Measurements from ENCODE around the gene TBP. TPM values are rescaled to one million over a fixed set of nuclear protein-coding genes. Genes with fewer than 3 reads are reported as not detected.

The TBP gene
- total RNA-seq (2021) (20.2 to 20.9 TPM (median 20.6 TPM) in 3 replicates), Bru-seq, nascent RNA (percentile 87 among the genes with signal in this experiment)
- long read RNA-seq, experiment 1, transcript TBP-202 (8 exons, 1,903 nt) = major isoform, 113 of 181 reads
- long read RNA-seq, experiment 1, transcript TBP-201 (8 exons, 1,861 nt) = minor isoform, 32 of 181 reads
- long read RNA-seq, experiment 1, partial matches to known transcripts = 18 of 181 reads
- long read RNA-seq, experiment 1, other reads (novel, unspliced or antisense) = 17 of 181 reads
- long read RNA-seq, experiment 2, transcript TBP-202 (8 exons, 1,903 nt) = major isoform, 17 of 35 reads
- long read RNA-seq, experiment 2, partial matches to known transcripts = 10 of 35 reads
- long read RNA-seq, experiment 2, other reads (novel, unspliced or antisense) = 8 of 35 reads
- long read RNA-seq, experiment 3, transcript TBP-202 (8 exons, 1,903 nt) = major isoform, 31 of 42 reads
- long read RNA-seq, experiment 3, transcript TBP-201 (8 exons, 1,861 nt) = minor isoform, 6 of 42 reads
- long read RNA-seq, experiment 3, partial matches to known transcripts = 5 of 42 reads
- long read RNA-seq, experiment 3, other reads (novel, unspliced or antisense) = 0 of 42 reads

- DNase-seq (ENCODE audit: low spot score) = peak; percentile 97
- no peak within 1 kb of the TSS for H3K4me3 Mint-ChIP-seq
- no peak within 1 kb of the TSS for H3K27ac Mint-ChIP-seq
- peaks cover 23% of the 10 kb centered on the region for H3K36me3 Mint-ChIP-seq
- peaks cover 13% of the 10 kb centered on the region for H3K4me1 Mint-ChIP-seq
- TF ChIP-seq JUN (CRISPR knock-in tag; IDR thresholded peaks at IDR 0.05) = 0 out of 2 replicates have a peak, but pooled peaks have one; percentile 36
- TF ChIP-seq SP1 (CRISPR knock-in tag; conservative IDR thresholded peaks at IDR 0.05) = peak; percentile 93
- TF ChIP-seq ZNF416 (CRISPR knock-in tag; IDR thresholded peaks at IDR 0.05) = 0 out of 2 replicates have a peak, but pooled peaks have one; percentile 26
- TF ChIP-seq FOXK1 (CRISPR knock-in tag; IDR thresholded peaks at IDR 0.05) = peak; percentile 95
- TF ChIP-seq GABPB1 (CRISPR knock-in tag; IDR thresholded peaks at IDR 0.05) = peak; percentile 92
- TF ChIP-seq PRRX2 (CRISPR knock-in tag; IDR thresholded peaks at IDR 0.05) = no peak
- peak; percentile 80; the same call in 1 of the 2 replicates for TF ChIP-seq FOXP1 (CRISPR knock-in tag; IDR thresholded peaks at IDR 0.05; ENCODE audit: borderline replicate concordance)
- TF ChIP-seq ZNF219 (CRISPR knock-in tag; IDR thresholded peaks at IDR 0.05; ENCODE audit: borderline replicate concordance) = 0 out of 2 replicates have a peak, but pooled peaks have one; percentile 50
- TF ChIP-seq ERG (CRISPR knock-in tag; IDR thresholded peaks at IDR 0.05) = no peak
- TF ChIP-seq MAX (CRISPR knock-in tag; IDR thresholded peaks at IDR 0.05) = peak; percentile 77
- TF ChIP-seq TEAD1 (CRISPR knock-in tag; IDR thresholded peaks at IDR 0.05) = peak; percentile 72; the same call in 1 of the 2 replicates
- peak; percentile 59 for TF ChIP-seq NFYB (CRISPR knock-in tag; conservative IDR thresholded peaks at IDR 0.05; ENCODE audit: low read depth)
- TF ChIP-seq CREM (CRISPR knock-in tag; IDR thresholded peaks at IDR 0.05) = peak; percentile 98
- no peak for TF ChIP-seq MLX (CRISPR knock-in tag; IDR thresholded peaks at IDR 0.05)
- TF ChIP-seq ARID4B (CRISPR knock-in tag; IDR thresholded peaks at IDR 0.05; ENCODE audit: borderline replicate concordance) = peak; percentile 81; the same call in 1 of the 2 replicates
- TF ChIP-seq CREB1 (CRISPR knock-in tag; IDR thresholded peaks at IDR 0.05) = 0 out of 2 replicates have a peak, but pooled peaks have one; percentile 52
- TF ChIP-seq ELF4 (CRISPR knock-in tag; IDR thresholded peaks at IDR 0.05; ENCODE audit: low read depth) = no peak
- peak; percentile 44; the same call in 1 of the 2 replicates for TF ChIP-seq USF1 (CRISPR knock-in tag; IDR thresholded peaks at IDR 0.05)
- no peaks in the 10 kb centered on the region for H3K27me3 Mint-ChIP-seq (ENCODE audit: low read depth)
- POLR2A ChIA-PET = interaction anchor here (0.9 kb wide), 1 partner anchor 30 kb away, joined by 3 read pairs; the partner anchor contains the start of gene PDCD2
- CTCF ChIA-PET = interaction anchor here (1.0 kb wide), 1 partner anchor 24 kb away, joined by 5 read pairs; no protein-coding TSS in a partner anchor
- no peaks in the 10 kb centered on the region for H3K9me3 Mint-ChIP-seq
- peak; percentile 93 for ATAC-seq
These were observed at the start of gene TBP for GRCh38 chr6:170554013-170554795. Gene TBP (plus strand): TSS chr6:170554369. CDS start chr6:170557030, 2,661 bp downstream.
